ENCODE measurements around the gene MAP3K14.

Gene MAP3K14

DNA sequence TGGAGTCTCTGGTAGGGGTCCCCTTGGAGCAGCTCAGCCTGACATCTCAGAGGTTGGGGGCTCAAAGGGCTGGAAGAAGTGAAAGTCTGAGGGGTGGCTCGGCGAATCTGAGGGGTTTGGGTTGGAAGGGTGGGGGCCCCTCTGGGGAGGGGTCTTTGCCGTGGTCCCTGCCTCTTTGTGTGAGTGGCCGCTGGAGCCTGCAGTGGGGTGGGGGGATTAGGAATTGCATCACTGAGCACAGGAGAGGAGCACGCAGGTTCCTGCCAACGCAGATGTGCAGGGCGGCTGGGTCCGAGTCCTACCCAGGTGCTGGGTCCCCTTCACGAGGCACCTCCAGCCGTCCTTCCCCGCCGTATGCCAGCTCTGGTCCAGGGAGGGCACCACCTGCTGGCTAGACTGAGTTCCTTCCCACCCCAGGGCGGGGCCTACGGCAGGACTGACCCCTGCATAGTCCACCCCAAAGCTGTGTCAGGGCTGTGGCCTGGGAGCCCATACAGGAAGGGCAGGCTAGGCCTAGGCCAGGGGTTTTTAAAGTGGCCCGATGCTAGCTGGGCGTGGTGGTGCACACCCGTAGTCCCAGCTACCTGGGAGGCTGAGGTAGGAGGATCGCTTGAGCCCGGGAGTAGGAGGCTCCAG, 85.2 kb downstream of the MAP3K14 start:
- DNase-seq, result no peak

DNA sequence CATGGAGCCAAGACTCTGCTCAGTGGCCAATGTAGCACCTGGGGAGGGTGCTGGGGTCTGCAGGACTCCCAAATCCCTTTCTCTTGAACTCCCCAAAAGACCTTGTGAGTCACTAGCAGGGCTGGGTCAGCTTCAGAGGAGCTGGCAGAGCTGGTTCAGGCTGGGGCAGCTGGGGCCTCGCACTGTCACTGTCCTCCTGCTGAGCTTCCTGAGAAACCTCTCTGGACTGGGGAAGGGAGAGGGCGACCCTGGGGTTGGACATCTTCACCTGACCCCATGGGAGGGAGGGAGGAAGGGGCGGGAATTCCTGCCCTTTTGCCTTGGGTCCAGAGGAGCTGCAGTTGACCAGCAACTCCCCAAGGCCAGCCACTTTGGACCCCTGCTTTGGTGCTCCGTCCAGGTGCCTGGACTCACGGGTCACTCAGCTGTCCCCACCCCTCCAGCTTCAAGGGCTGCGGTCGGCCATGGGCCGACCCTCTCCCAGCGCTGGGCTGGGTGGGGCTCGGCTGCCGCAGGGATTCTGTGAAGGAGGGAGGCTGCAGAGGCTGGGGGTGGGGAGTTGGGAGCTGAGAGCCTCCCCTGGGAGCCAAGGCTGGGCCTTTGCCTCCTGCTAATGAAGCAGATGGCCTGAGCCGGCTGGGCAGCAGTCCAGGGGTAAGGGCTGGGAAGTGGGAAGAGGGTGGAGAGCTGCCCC, 85.9 kb downstream of the MAP3K14 start:
- no peak for DNase-seq

- no peak for DNase-seq
Observed at GRCh38 chr17:45230410-45230786, 86.4 kb downstream of the MAP3K14 start.

- DNase-seq, result peak; percentile 34
Observed at GRCh38 chr17:45229681-45230409, 87.0 kb downstream of the MAP3K14 start.

GRCh38 chr17:45228763-45229539, 87.9 kb downstream of the MAP3K14 start:
- DNase-seq, result peak; percentile 87

GRCh38 chr17:45227926-45228762, 88.7 kb downstream of the MAP3K14 start:
- no peak for DNase-seq

DNA sequence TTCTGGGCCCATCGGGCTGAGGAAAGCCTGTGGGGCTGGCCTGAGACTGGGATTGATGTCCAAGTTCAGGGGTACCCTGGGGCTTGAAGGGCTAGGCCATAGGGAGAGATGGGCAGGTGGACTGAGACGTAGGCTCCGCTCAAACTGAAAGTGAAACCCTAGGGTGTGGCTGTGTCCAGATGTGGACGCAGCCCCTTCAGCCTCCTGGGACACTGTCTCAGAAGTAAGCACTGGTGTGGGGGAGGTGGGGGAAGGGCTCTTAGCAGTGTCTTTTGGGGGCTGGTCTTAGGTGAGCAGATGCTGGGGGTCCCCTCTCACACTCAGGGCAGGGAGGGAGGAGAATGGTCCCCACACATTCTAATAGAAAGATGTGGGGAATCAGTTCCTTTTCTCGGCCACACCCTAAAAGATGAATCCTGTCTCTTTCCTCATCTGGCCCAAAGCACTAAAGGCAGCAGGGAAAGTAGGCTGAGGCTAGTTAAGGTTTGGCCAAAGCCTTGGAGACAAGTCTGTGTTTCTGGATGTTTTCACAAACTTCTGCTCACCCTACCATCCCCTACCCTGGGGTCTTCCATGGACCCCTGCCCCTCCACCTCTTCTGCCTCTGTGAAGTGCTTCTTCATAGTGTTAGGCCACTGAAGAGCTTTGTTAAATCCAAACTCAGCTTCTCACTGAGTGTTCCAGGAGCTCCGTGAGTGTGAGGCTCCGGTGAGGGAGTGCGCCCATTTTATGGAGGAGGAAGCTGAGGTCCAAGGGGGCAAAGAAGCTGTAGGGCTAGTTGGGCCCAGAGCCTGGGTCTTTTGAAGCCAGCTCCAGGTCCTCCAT, 89.5 kb downstream of the MAP3K14 start:
- no peak for DNase-seq

GRCh38 chr17:45226576-45226975, 90.2 kb downstream of the MAP3K14 start:
- DNase-seq, result peak; percentile 41

DNA sequence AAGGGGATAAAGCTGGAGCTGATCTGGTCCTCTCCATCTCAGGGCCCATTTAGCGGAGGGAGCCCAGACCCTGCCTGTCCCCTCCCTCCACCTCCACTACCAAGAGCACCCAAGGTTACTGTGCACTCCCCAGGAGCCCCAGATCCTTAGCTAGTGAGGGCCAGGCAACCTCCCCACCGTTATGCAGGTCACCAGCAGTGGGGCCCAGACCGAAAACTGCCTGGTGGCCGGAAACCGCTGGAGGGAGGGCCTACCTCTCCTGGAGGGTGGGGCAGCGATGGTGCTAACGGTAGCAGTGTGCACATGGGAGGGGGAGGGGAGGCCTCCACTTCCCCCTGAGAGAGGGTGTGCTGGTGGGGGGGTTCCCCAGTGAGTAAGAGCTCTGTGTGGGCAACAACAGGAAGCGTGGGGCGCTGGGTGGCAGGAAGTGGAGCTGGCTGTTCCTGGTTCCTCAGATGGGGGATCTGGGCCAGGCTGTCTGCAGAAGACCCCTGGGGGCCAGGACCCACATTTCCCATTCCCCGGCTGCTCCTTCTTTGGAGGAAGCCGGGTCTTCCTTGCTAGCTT, 90.8 kb downstream of the MAP3K14 start:
- peak; percentile 99 for DNase-seq

DNA sequence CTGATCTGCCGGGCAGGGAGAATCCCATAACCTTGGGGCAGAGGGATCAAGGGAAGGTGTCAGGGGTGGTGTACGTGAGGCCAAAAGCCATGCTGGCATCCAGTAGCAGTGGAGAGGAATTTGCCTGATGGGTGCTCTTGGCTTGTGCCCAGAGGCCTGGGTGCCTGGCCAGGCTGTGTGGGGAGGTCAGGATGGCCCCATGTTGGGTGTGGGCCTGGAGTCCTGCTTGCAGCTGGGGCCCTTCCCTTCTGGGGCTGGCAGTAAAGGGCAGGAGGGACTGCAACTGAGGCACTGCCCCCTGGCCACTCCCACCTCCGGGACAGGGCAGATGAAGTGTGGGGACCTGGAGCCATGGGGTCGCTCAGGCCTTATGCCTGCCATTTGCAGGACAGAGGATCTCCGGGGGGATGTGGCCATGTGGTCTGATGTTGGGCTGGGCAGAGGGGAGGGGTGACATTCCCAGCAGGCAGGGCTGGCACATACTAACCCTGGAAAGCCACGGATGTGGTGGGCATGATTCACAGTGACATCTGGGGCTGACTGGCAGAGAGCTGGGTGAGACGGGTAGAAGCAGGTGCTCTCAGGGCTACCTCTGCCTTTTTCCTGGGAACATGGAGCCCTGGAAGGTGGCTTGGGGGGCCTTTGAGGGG, 91.6 kb downstream of the MAP3K14 start:
- peak; percentile 75 for DNase-seq

- no peak for DNase-seq
Observed at GRCh38 chr17:45224671-45225050, 92.2 kb downstream of the MAP3K14 start.

DNA sequence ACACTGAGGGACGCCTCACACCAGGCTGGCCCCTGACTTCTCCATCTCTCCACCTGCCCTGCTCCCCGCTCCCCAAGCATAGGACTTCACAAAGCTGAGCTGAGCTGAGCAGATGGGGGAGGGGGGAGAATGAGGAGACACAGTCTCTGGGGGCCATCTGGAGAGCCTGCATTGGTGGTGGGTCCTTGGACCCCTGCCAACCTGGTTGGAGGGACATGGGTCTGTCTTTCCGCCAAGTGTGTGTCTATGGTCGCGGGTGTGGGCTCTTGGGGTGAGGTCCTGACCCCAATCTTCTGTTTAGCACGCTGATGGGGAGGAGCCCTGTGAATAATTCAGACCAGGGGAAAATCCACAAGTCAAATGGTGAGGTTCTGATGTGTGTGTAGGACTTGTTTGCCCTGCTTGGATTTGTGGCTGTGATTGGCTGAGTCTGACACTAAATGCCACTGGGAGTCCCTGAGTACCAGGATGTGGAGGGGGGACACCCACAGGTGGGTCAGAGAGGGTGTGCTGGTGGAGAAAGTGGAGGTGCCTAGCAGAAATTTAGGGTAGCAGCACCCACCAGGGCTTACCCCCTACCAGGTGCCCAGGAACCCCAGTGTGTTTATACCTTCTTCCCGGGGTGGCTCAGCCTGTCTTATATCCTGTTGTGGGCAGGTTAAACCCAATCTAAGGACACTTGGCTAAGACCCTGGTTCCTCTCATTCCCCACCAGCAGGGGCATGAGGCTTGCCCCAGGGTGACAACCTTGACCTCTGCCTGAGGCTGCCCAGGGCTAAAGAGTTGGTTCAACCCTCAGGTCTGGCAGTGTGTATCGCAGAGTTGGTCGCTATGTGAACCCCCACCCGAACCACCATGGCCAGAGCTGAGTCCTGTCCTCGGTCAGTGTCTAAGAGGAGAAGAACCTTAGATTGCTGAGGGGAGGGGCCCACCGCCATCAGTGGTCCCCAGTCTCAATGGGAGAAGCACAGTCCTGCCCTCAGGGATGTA, 93.0 kb downstream of the MAP3K14 start:
- DNase-seq, result peak; percentile 85

GRCh38 chr17:45222996-45223538, 93.8 kb downstream of the MAP3K14 start:
- no peak for DNase-seq

DNA sequence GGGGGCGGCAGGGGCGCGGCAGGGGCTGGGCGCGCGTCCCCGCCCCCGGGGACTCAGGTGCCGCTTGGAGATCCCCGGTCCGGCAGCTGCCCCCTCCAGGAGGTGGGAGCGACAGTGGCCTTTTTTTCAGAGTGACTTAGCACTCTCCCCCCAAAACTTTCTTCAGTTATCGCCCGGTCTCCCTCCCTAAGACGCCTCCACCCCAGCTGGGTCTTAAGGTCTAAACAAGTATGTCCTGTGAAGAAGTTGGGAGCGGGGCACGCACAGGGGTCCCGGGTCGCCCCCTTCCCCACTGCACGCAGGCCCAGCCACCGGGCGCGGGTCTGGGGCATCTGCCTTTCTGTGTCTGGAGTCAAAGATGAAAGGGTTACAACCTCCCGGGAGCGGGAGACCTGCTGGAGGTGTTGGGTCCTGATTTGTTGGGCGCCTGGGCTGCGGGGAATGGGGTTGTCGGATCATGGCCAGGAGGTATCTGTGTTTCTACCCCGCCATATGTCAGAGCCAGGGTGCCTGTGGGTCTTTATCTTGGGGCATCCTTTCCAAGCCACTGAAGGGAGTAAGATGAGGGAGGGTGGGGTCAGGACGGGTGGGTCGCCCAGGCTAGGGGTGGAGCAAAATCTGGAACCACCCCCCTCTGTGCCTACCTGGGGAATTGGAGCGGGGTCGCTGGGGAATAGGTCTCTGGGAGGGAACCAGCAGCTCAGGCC, 94.4 kb downstream of the MAP3K14 start:
- peak; percentile 73 for DNase-seq

GRCh38 chr17:45222014-45222288, 94.9 kb downstream of the MAP3K14 start:
- no peak for DNase-seq

DNA sequence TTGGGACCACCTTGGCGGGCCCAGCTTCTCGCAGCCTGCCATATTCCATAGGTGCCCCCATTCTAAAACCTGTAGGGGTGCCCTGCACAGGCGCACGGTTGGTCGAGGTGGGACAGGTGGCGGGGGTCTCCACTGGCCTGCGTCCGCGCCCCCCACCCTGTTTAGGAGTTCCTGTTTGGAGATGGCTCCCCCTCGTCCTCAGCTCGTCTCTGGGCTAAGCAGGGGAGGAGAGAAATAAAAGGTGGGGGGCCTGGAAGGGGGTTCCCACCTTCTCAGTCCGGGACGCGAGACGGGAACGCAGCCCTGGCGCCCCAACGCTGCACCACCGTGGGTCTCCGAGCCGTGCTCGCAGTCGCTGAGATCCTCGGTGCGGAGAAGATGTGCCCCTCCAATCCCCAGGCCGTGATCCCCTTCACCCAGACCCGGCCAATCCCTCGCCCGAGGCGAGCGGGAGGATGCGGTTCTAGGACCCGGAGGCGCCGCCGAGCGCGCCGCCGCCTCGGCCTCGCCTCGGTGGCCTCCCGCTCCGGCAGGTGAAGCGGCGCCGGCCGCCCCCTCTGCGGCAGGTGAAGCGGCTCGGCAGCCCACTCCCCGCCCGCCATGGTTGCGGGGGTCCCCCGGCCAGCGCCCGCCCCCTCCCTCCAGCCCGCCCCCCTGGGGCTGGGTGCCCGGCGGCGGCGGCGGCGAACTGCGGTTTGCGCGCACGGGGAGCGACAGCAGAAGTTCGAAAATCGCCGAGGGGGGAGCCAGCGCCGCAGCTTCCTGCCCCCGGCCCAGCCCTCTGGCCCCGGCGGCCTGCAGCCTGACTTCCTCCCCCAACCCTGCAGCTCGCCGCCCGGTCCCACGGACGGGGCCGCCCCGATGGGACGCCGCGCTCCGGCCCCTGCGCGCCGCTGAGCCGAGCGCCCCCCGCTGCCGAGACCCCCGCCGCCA, 95.5 kb downstream of the MAP3K14 start, which contains the start of gene FMNL1:
Gene FMNL1 (plus strand): TSS at position 805 of the 933 bp plus-strand sequence. CDS start 240 bp downstream, outside the sequence.
- DNase-seq, result peak; percentile 57

- DNase-seq, result no peak
Observed at GRCh38 chr17:45220079-45220478, 96.7 kb downstream of the MAP3K14 start.
